HG03108 (cell line): ENCODE data around the gene MMP17.

ENCODE experiments used
- ATAC-seq: cut with Tn5 transposase; IDR thresholded peaks from one replicate; pipeline ENCODE4 v1.9.1; 2021; ENCODE audit warnings: moderate library complexity; ENCODE audit not compliant: unreplicated experiment

MMP17 gene

DNA sequence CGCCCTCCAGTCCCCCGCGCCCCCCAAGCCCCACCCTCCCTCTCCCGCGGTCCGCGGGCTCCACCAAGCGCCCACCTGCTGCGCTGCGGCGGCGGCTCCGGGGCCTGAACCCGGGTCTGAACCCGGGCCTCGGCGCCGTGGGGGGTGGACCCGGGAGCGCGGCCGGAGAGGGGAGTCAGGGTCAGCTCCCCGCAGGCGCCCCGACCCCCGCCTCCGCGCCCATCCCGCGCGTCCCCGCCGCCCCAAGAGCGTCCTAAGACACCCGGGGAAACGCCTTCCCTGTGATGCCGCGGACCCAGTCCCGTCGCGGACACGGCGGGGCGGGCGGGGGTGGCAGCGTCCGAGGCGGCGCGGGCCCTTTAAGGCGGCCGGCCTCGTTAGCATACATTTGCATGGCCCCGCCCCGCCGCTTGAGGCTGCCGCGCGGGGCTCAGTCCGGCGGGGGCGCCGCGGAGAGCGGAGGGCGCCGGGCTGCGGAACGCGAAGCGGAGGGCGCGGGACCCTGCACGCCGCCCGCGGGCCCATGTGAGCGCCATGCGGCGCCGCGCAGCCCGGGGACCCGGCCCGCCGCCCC is at the start of gene MMP17:
Gene MMP17 (plus strand): TSS at position 433 of the 574 bp plus-strand sequence. CDS start 102 bp downstream, at position 535.
- ATAC-seq: peak; percentile 55

DNA sequence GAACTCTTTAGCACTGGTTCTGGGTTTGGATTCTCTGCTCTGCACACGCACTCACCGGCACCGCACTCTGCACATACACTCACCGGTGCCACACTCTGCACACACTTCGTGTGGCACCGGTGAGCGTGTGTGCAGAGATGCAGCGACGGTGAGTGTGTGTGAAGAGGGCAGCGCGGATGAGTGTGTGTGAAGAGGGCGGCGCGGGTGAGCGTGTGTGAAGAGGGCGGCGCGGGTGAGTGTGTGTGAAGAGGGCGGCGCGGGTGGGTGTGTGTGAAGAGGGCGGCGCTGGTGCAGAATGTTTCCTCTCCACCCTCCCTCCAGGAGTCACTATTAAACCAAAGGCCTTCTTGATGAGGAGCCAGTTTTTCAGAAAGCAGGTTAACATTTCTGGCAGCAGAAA is 49.2 kb upstream of the MMP17 start:
- no peak for ATAC-seq

- ATAC-seq: no peak
These were observed 46.1 kb upstream of the MMP17 start for GRCh38 chr12:131782061-131782460.

- peak; percentile 72 for ATAC-seq
These were observed 44.2 kb upstream of the MMP17 start for GRCh38 chr12:131783915-131784541.

GRCh38 chr12:131784909-131785762 is 43.1 kb upstream of the MMP17 start:
- ATAC-seq: no peak

DNA sequence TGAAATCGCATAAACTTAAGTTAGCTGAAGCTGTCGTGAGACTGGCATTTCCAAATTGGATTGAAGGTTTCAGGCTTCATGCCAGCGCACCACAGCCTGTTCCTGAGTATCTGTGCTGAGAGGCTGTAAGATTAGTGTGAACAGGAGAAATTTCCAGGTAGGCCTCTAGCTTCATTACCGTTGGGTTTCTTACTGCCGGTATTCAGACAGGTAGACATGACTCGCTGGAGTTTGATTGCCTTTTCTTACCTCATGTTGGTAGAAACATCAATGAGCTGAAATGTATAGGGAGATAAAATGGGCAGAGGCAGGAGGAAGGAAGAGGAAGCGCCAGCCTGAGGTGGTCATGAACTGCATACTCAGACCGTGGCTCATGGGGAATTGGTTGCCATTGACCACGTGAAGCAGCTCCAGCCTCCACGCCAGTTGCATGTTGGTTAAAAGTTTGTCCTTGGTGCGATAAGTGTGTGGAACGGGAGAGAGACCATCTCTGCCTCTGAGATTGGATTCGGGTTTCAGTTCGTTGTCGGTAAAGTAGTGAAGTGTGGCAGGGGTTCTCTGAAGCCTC is 42.3 kb upstream of the MMP17 start:
- no peak for ATAC-seq

DNA sequence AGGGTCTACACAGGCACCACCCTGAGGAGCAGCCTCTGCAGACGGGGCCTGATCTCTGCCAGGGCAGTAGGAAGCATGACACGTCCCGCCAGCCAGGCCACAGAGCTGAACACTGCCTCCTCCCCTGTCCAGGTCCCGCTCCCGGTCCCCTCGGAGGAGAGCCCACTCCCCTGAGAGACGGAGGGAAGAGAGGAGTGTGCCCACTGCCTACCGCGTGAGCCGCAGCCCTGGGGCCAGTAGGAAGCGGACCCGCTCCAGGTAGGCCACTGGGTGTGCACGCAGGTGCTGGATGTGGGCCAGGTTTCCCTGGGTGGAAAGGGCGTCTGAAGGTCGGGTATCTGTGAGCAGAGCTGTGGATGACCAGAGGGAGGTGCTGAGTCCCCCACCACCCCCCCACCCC is 41.9 kb upstream of the MMP17 start:
- no peak for ATAC-seq

- ATAC-seq: no peak
These were observed 41.0 kb upstream of the MMP17 start for GRCh38 chr12:131787143-131787660.

- no peak for ATAC-seq
These were observed 40.1 kb upstream of the MMP17 start for GRCh38 chr12:131788070-131788469.

GRCh38 chr12:131789638-131790037 is 38.6 kb upstream of the MMP17 start:
- no peak for ATAC-seq

- no peak for ATAC-seq
These were observed 34.8 kb upstream of the MMP17 start for GRCh38 chr12:131793243-131794022.

GRCh38 chr12:131794061-131794460 is 34.1 kb upstream of the MMP17 start:
- no peak for ATAC-seq

DNA sequence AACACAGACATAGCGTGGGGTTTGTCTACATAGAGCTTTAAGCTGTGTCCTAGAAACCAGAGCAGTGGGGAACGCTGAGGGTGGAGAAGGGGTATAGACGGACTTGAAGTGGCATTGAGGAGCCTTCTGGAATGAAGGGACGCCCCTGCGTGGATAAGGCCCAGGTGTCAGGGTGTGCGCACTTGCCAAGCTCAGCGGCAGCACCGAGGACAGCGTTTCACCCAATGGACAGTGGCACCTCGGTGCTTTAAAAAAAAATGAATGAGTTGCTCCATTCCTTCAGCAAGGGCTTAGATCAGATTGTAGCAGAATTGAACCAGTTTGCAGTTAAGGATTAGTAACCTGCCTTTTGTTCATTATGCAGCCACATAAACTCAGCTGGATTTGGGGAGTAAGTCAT is 33.6 kb upstream of the MMP17 start:
- no peak for ATAC-seq

- no peak for ATAC-seq
These were observed 33.1 kb upstream of the MMP17 start for GRCh38 chr12:131795064-131795463.

DNA sequence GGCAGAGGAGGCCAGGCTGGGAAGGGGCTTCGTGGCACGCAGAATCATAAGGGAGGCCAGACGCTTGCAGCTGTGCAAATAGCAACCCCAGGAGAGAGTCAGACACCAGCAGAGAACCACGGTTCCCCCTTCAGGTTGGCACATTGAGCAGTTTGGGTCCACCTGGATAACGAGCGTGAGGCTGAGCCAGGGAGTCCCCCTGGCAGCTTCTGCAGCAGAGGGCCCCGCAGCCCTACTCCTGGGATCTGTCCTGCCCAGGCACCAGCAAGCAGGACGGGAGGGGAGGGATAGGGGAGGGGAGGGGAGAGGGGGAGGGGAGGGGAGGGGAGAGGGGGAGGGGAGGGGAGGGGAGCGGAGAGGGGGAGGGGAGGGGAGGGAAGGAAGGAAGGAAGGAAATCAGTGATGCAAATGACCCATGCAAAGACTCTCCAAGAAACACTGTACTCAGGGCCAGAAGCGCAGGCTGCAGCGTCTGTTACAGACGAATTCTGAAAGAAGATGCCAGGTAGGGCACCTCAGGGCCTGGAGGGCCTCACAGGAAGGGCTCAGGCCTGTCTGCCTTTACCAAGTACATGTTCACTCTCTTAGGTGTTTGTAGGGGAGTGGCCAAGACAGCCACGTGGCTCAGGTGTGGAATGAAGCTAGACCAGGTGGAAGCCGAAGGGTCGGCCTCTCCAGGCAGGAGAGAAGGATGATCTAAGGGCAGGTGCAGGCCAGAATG is 32.3 kb upstream of the MMP17 start:
- ATAC-seq: no peak

GRCh38 chr12:131796411-131796736 is 31.8 kb upstream of the MMP17 start:
- ATAC-seq: no peak

GRCh38 chr12:131796754-131797587 is 31.2 kb upstream of the MMP17 start:
- no peak for ATAC-seq

GRCh38 chr12:131797588-131797934 is 30.6 kb upstream of the MMP17 start:
- ATAC-seq: no peak

- ATAC-seq: no peak
These were observed 29.0 kb upstream of the MMP17 start for GRCh38 chr12:131799195-131799594.
